HCT116 (cell line): Measurements from ENCODE around the gene MICALL2. TPM values are rescaled to one million over a fixed set of nuclear protein-coding genes. Genes with fewer than 3 reads are reported as not detected.

Source experiments
- ATAC-seq: fragments of 200-7000 bp; cut with Tn5 transposase; 2 replicates; pipeline ENCODE4 v1.9.1; 2020; ENCODE audit warnings: mild to moderate bottlenecking, moderate library complexity
- BruUV-seq: library from RNA; stranded (reverse); fragments of 400-500 nt; replicated peaks from 2 replicates; lab custom pipeline; 2021; lab: Mats Ljungman, UMichigan
- CTCF ChIA-PET: fragments of 300-600 bp; sonication (Branson Sonifier 250); formaldehyde crosslinking; loops from one replicate; lab custom pipeline; 2021; ENCODE audit warnings: antibody characterized with exemption; lab: Charles Lee
- POLR2A ChIA-PET: fragments of 300-600, 350-600 bp; sonication (Branson Sonifier 250); formaldehyde crosslinking; loops from one replicate; lab custom pipeline; 2021; ENCODE audit warnings: antibody characterized with exemption; lab: Charles Lee
- RAD21 ChIA-PET, 2 experiments: fragments of 300-600 bp; sonication (Branson Sonifier 250); formaldehyde crosslinking; loops; one replicate each; lab custom pipeline; 2023; ENCODE audit warnings: low total read pairs in 2 of 2; ENCODE audit not compliant: uncharacterized antibody in 2 of 2, unreplicated experiment in 2 of 2, low non-redundant PET in 1 of 2; lab: Charles Lee
- DNase-seq: peaks from one replicate; pipeline ENCODE4 v3.0.0-alpha.2; 2010; ENCODE audit warnings: low read depth, low spot score
- H2AFZ ChIP-seq: fragments of 200-600 bp; shearing (Covaris generic), sonication (generic); 2 replicates; pipeline ENCODE4 v1.6.1; 2017; ENCODE audit warnings: low read depth, mixed run types, mixed read lengths, antibody characterized with exemption, low read length; ENCODE audit not compliant: poor library complexity, severe bottlenecking
- H3K27ac ChIP-seq: 2 replicates; pipeline ENCODE4 v1.5.1; 2012; ENCODE audit warnings: low read depth, low read length
- H3K27me3 ChIP-seq: fragments of 200-600 bp; sonication (generic); 2 replicates; pipeline ENCODE4 v1.6.1; 2016; ENCODE audit warnings: mixed run types, low read length, mixed read lengths; ENCODE audit not compliant: insufficient read depth
- H3K36me3 ChIP-seq, 2 experiments: fragments of 200-500 bp in 1 of 2; fragments of 200-600 bp in 1 of 2; sonication (Bioruptor generic) in 1 of 2; sonication (generic) in 1 of 2; 2 replicates each; pipeline versions ENCODE4 v1.5.1 to v1.6.1; 2014 to 2016; ENCODE audit warnings: low read length in 2 of 2, inconsistent platforms in 1 of 2, mixed read lengths in 1 of 2, mixed run types in 1 of 2; ENCODE audit not compliant: insufficient read depth in 2 of 2, control insufficient read depth in 1 of 2
- H3K4me1 ChIP-seq, 2 experiments: fragments of 200-600 bp in 1 of 2; sonication (generic) in 1 of 2; 2 replicates each; pipeline versions ENCODE4 v1.5.1 to v1.6.1; 2012 to 2017; ENCODE audit warnings: low read length in 2 of 2, inconsistent platforms in 1 of 2, mild to moderate bottlenecking in 1 of 2, mixed read lengths in 1 of 2, mixed run types in 1 of 2, moderate library complexity in 1 of 2; ENCODE audit not compliant: insufficient read depth in 2 of 2, control insufficient read depth in 1 of 2
- H3K4me2 ChIP-seq: fragments of 200-600 bp; sonication (generic); 2 replicates; pipeline ENCODE4 v1.6.1; 2017; ENCODE audit warnings: mixed run types, low read length, mixed read lengths
- H3K4me3 ChIP-seq, 2 experiments: fragments of 200-600 bp in 1 of 2; sonication (generic) in 1 of 2; replicated peaks in 1 of 2; 2 replicates each; pipeline ENCODE4 v1.5.1; 2011 to 2016; ENCODE audit warnings: low read length in 2 of 2, control low read depth in 1 of 2, low read depth in 1 of 2, mild to moderate bottlenecking in 1 of 2, mixed read lengths in 1 of 2, mixed run types in 1 of 2
- H3K79me2 ChIP-seq: fragments of 200-600 bp; sonication (generic); 2 replicates; pipeline ENCODE4 v1.6.1; 2017; ENCODE audit warnings: mild to moderate bottlenecking, mixed run types, low read length, moderate library complexity, mixed read lengths; ENCODE audit not compliant: insufficient read depth
- H3K9ac ChIP-seq: fragments of 200-600 bp; sonication (generic); 2 replicates; pipeline ENCODE4 v1.6.1; 2016; ENCODE audit warnings: low read length, mixed read lengths
- H3K9me2 ChIP-seq: fragments of 200-600 bp; sonication (generic), shearing (Covaris generic); 2 replicates; pipeline ENCODE4 v1.6.1; 2017; ENCODE audit warnings: mixed run types, mild to moderate bottlenecking, moderate library complexity; ENCODE audit not compliant: insufficient read depth
- H3K9me3 ChIP-seq, 2 experiments: fragments of 200-500 bp in 1 of 2; fragments of 200-600 bp in 1 of 2; sonication (Bioruptor generic) in 1 of 2; sonication (generic) in 1 of 2; 2 replicates each; pipeline ENCODE4 v1.6.1; 2014 to 2017; ENCODE audit warnings: low read length in 2 of 2, mixed read lengths in 2 of 2, inconsistent platforms in 1 of 2, low read depth in 1 of 2, mild to moderate bottlenecking in 1 of 2, mixed run types in 1 of 2, moderate library complexity in 1 of 2; ENCODE audit not compliant: control insufficient read depth in 1 of 2, insufficient read depth in 1 of 2
- H4K20me1 ChIP-seq: fragments of 200-600 bp; sonication (generic), shearing (Covaris generic); 2 replicates; pipeline ENCODE4 v1.6.1; 2017; ENCODE audit warnings: mixed run types, mild to moderate bottlenecking, moderate library complexity; ENCODE audit not compliant: insufficient read depth
- CBX3 ChIP-seq: IDR thresholded peaks from 2 replicates; pipeline ENCODE4 v1.6.1; 2012; ENCODE audit warnings: low read depth
- CEBPB ChIP-seq: IDR thresholded peaks from 2 replicates; pipeline ENCODE4 v1.6.1; 2012; ENCODE audit warnings: low read depth
- EGR1 ChIP-seq: IDR thresholded peaks from 2 replicates; pipeline ENCODE4 v1.6.1; 2012; ENCODE audit warnings: low read depth
- ELF1 ChIP-seq: IDR thresholded peaks from 2 replicates; pipeline ENCODE4 v1.6.1; 2012; ENCODE audit warnings: low read depth, borderline replicate concordance
- EZH2 ChIP-seq: fragments of 200-600 bp; sonication (generic); IDR thresholded peaks from 2 replicates; pipeline ENCODE4 v1.6.1; 2017; ENCODE audit warnings: antibody characterized with exemption, mixed run types
- EZH2phosphoT487 ChIP-seq: fragments of 200-600 bp; IDR thresholded peaks from 2 replicates; pipeline ENCODE4 v1.6.1; 2018; ENCODE audit warnings: antibody characterized with exemption, borderline replicate concordance
- JUND ChIP-seq: IDR thresholded peaks from 2 replicates; pipeline ENCODE4 v1.6.1; 2012
- POLR2A ChIP-seq: IDR thresholded peaks from 2 replicates; pipeline ENCODE4 v1.7.0; 2011; ENCODE audit warnings: borderline replicate concordance; ENCODE audit not compliant: insufficient read depth, insufficient read length; ENCODE audit errors: extremely low read depth
- POLR2AphosphoS5 ChIP-seq: IDR thresholded peaks from 2 replicates; pipeline ENCODE4 v1.6.1; 2011; ENCODE audit warnings: mild to moderate bottlenecking, low read depth, low read length, moderate library complexity
- RAD21 ChIP-seq: IDR thresholded peaks from 2 replicates; pipeline ENCODE4 v1.6.1; 2012; ENCODE audit warnings: low read depth, mild to moderate bottlenecking
- SIN3A ChIP-seq: IDR thresholded peaks from 2 replicates; pipeline ENCODE4 v1.6.1; 2012; ENCODE audit warnings: low read depth
- SP1 ChIP-seq: IDR thresholded peaks from 2 replicates; pipeline ENCODE4 v1.6.1; 2012; ENCODE audit warnings: low read depth
- SRF ChIP-seq: IDR thresholded peaks from 2 replicates; pipeline ENCODE4 v1.6.1; 2012; ENCODE audit warnings: low read depth
- TCF7L2 ChIP-seq: IDR thresholded peaks from 2 replicates; pipeline ENCODE4 v1.7.0; 2011; ENCODE audit warnings: borderline replicate concordance, inconsistent platforms; ENCODE audit not compliant: insufficient read depth, insufficient read length; ENCODE audit errors: extremely low read depth
- YY1 ChIP-seq: IDR thresholded peaks from 2 replicates; pipeline ENCODE4 v1.6.1; 2011; ENCODE audit warnings: low read length, low read depth, moderate library complexity, mild to moderate bottlenecking; ENCODE audit not compliant: insufficient replicate concordance; ENCODE audit errors: extremely low read depth
- ZNF274 ChIP-seq: fragments of 200-500 bp; sonication (Bioruptor generic); IDR thresholded peaks from 2 replicates; pipeline ENCODE4 v1.6.1; 2014; ENCODE audit warnings: mild to moderate bottlenecking, low read depth, low read length, inconsistent platforms
- intact Hi-C: fragments of 100-400 bp; cut with micrococcal nuclease; formaldehyde crosslinking; loops from 2 replicates; pipeline ENCODE4 v1.10.0; 2022
- total RNA-seq: library from RNA; stranded (reverse); gene quantifications from one replicate; pipeline ENCODE4 v1.2.1, GENCODE V29; 2021; ENCODE audit not compliant: unreplicated experiment
- TF ChIP-seq, protein P1 (sequence below): IDR thresholded peaks from 2 replicates; pipeline ENCODE4 v1.6.1; 2011; ENCODE audit warnings: mild to moderate bottlenecking, low read length, moderate library complexity; ENCODE audit not compliant: insufficient replicate concordance; ENCODE audit errors: extremely low read depth
- TF ChIP-seq, protein P2 (sequence below): IDR thresholded peaks from 2 replicates; pipeline ENCODE4 v1.6.1; 2012
- TF ChIP-seq, protein P3 (sequence below), 3 experiments: fragments of 200-600 bp in 1 of 3; sonication (generic) in 1 of 3; IDR thresholded peaks in 2 of 3; conservative IDR thresholded peaks in 1 of 3; 2 replicates each; pipeline ENCODE4 v1.5.1; 2012 to 2017; ENCODE audit warnings: low read depth in 2 of 3, low read length in 2 of 3, antibody characterized with exemption in 1 of 3, borderline replicate concordance in 1 of 3, control low read depth in 1 of 3, mild to moderate bottlenecking in 1 of 3, mixed read lengths in 1 of 3, mixed run types in 1 of 3, moderate library complexity in 1 of 3; ENCODE audit not compliant: insufficient read depth in 1 of 3
- TF ChIP-seq, protein P4 (sequence below): IDR thresholded peaks from 2 replicates; pipeline ENCODE4 v1.6.1; 2012; ENCODE audit warnings: low read depth

The MICALL2 gene
- total RNA-seq, 1 experiment from 2014 or later: 60.7 TPM

DNA sequence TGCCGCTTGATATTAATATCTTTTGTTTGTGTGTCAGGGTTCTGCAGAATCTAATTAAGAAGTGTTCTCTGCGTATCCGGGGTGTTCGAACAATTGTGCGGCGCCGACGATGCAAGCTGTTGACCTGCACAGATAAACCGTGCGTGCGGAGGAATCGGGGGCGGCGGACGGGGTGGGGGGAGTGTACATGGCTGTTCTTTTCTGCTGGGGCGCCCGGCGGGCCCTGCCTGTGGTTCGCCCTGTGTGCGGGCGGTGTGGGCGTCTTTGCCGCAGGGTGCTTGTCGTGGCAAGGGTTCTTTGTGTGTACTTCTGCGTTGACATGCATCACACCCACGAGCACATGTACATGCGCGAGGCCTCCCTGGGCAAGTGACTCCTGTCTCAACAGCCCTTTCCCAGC, 47.9 kb downstream of the MICALL2 start:
- H3K79me2 ChIP-seq: no peaks in the 10 kb centered on the region
- H3K9ac ChIP-seq: no peak overlapping the region
- no TSS peak for BruUV-seq
- ChIA-PET POLR2A (no interaction called here), CTCF (no interaction called here)
- no peaks in the 10 kb centered on the region for H3K27me3 ChIP-seq
- DNase-seq: no peak
- no peaks in the 10 kb centered on the region for H3K9me2 ChIP-seq
- peaks cover 2 to 10% of the 10 kb centered on the region in 2 experiments; a peak in 1 of 4 replicates for H3K4me1 ChIP-seq
- TF ChIP-seq YY1: no peak
- TF ChIP-seq ZNF274: no peak
- TF ChIP-seq SIN3A: no peak
- TF ChIP-seq, protein P1, sequence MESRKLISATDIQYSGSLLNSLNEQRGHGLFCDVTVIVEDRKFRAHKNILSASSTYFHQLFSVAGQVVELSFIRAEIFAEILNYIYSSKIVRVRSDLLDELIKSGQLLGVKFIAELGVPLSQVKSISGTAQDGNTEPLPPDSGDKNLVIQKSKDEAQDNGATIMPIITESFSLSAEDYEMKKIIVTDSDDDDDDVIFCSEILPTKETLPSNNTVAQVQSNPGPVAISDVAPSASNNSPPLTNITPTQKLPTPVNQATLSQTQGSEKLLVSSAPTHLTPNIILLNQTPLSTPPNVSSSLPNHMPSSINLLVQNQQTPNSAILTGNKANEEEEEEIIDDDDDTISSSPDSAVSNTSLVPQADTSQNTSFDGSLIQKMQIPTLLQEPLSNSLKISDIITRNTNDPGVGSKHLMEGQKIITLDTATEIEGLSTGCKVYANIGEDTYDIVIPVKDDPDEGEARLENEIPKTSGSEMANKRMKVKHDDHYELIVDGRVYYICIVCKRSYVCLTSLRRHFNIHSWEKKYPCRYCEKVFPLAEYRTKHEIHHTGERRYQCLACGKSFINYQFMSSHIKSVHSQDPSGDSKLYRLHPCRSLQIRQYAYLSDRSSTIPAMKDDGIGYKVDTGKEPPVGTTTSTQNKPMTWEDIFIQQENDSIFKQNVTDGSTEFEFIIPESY: no peak
- no peak for TF ChIP-seq SRF
- TF ChIP-seq CEBPB: no peak
- TF ChIP-seq POLR2A: no peak
- no peak for TF ChIP-seq POLR2AphosphoS5
- no peak for TF ChIP-seq RAD21
- no peak for TF ChIP-seq ELF1
- TF ChIP-seq EGR1: no peak
- no peak for TF ChIP-seq SP1
- TF ChIP-seq, protein P2, sequence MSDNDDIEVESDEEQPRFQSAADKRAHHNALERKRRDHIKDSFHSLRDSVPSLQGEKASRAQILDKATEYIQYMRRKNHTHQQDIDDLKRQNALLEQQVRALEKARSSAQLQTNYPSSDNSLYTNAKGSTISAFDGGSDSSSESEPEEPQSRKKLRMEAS: no peak
- TF ChIP-seq CBX3: no peak
- TF ChIP-seq, protein P3, sequence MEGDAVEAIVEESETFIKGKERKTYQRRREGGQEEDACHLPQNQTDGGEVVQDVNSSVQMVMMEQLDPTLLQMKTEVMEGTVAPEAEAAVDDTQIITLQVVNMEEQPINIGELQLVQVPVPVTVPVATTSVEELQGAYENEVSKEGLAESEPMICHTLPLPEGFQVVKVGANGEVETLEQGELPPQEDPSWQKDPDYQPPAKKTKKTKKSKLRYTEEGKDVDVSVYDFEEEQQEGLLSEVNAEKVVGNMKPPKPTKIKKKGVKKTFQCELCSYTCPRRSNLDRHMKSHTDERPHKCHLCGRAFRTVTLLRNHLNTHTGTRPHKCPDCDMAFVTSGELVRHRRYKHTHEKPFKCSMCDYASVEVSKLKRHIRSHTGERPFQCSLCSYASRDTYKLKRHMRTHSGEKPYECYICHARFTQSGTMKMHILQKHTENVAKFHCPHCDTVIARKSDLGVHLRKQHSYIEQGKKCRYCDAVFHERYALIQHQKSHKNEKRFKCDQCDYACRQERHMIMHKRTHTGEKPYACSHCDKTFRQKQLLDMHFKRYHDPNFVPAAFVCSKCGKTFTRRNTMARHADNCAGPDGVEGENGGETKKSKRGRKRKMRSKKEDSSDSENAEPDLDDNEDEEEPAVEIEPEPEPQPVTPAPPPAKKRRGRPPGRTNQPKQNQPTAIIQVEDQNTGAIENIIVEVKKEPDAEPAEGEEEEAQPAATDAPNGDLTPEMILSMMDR (IDR thresholded peaks at IDR 0.05 in 2 of 3, conservative IDR thresholded peaks at IDR 0.05 in 1 of 3; ENCODE audit: borderline replicate concordance in 1 of 3, insufficient read depth in 1 of 3, low read depth in 2 of 3, low read length in 2 of 3): no peak
- no peak for TF ChIP-seq JUND
- no peak for TF ChIP-seq TCF7L2
- TF ChIP-seq EZH2phosphoT487: no peak
- TF ChIP-seq EZH2: no peak
- TF ChIP-seq, protein P4, sequence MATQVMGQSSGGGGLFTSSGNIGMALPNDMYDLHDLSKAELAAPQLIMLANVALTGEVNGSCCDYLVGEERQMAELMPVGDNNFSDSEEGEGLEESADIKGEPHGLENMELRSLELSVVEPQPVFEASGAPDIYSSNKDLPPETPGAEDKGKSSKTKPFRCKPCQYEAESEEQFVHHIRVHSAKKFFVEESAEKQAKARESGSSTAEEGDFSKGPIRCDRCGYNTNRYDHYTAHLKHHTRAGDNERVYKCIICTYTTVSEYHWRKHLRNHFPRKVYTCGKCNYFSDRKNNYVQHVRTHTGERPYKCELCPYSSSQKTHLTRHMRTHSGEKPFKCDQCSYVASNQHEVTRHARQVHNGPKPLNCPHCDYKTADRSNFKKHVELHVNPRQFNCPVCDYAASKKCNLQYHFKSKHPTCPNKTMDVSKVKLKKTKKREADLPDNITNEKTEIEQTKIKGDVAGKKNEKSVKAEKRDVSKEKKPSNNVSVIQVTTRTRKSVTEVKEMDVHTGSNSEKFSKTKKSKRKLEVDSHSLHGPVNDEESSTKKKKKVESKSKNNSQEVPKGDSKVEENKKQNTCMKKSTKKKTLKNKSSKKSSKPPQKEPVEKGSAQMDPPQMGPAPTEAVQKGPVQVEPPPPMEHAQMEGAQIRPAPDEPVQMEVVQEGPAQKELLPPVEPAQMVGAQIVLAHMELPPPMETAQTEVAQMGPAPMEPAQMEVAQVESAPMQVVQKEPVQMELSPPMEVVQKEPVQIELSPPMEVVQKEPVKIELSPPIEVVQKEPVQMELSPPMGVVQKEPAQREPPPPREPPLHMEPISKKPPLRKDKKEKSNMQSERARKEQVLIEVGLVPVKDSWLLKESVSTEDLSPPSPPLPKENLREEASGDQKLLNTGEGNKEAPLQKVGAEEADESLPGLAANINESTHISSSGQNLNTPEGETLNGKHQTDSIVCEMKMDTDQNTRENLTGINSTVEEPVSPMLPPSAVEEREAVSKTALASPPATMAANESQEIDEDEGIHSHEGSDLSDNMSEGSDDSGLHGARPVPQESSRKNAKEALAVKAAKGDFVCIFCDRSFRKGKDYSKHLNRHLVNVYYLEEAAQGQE: no peak
- TF ChIP-seq, all 23 proteins: peak for 0
- no peaks in the 10 kb centered on the region for H4K20me1 ChIP-seq
- RAD21 ChIA-PET: no interaction called here
- intact Hi-C loops: no loop called here
- H3K27ac ChIP-seq: no peak overlapping the region
- ATAC-seq: no peak
- H2AFZ ChIP-seq: no peak overlapping the region
- no peak overlapping the region for H3K4me3 ChIP-seq
- no peak overlapping the region for H3K4me2 ChIP-seq
- no peaks in the 10 kb centered on the region for H3K36me3 ChIP-seq
- H3K9me3 ChIP-seq: no peaks in the 10 kb centered on the region
